ENCODE results near the gene DPH1. TPM values are rescaled to one million over a fixed set of nuclear protein-coding genes. Genes with fewer than 3 reads are reported as not detected.

Gene DPH1
- total and polyA plus RNA-seq, 8 donors = 11.6 to 188 (median 31.5) TPM

GRCh38 chr17:2019723-2020122 lies 10.2 kb upstream of the DPH1 start:
- Histone ChIP-seq H3K27ac (no peak overlapping the region), H3K4me1 (peaks cover 12 to 21% (median 19%) of the 10 kb centered on the region in 4 donors), H3K27me3 (peaks cover 0 to 74% (median 22%) of the 10 kb centered on the region in 3 donors), H3K36me3 (no peaks in the 10 kb centered on the region), H3K9me3 (no peaks in the 10 kb centered on the region), H3K4me3 (no peak overlapping the region)
- intact Hi-C loops (cut with DNase I; ENCODE audit: low total_unique reads) = no loop called here
- no peak for TF ChIP-seq CTCF (IDR thresholded peaks at IDR 0.05)
- TF ChIP-seq POLR2A (IDR thresholded peaks at IDR 0.05) = no peak
- TF ChIP-seq EP300 (IDR thresholded peaks at IDR 0.05) = no peak
- no peak for TF ChIP-seq POLR2AphosphoS5 (IDR thresholded peaks at IDR 0.05)
- DNase-seq = no peak
- 76 to 88% (median 78%) methylated on average over 8 of the region's 8 CpGs for WGBS, 5 donors

- no peaks in the 10 kb centered on the region for H3K36me3 ChIP-seq
- H3K4me1 ChIP-seq = peaks cover 22 to 31% (median 29%) of the 10 kb centered on the region in 4 donors
- H3K9me3 ChIP-seq = no peaks in the 10 kb centered on the region
- peak overlapping the region in 1 of 5 donors; percentile 20 for H3K27ac ChIP-seq
- H3K4me3 ChIP-seq = no peak overlapping the region
- H3K27me3 ChIP-seq = peaks cover 0 to 76% (median 32%) of the 10 kb centered on the region in 3 donors
- WGBS, 5 donors = 49 to 59% (median 53%) methylated on average over 8 of the region's 8 CpGs
- intact Hi-C loops (cut with DNase I; ENCODE audit: low total_unique reads) = no loop called here
- no peak for DNase-seq
- TF ChIP-seq EP300 (IDR thresholded peaks at IDR 0.05) (no peak), POLR2AphosphoS5 (IDR thresholded peaks at IDR 0.05) (no peak), POLR2A (IDR thresholded peaks at IDR 0.05) (no peak), CTCF (IDR thresholded peaks at IDR 0.05) (no peak)
Observed at GRCh38 chr17:2020721-2021120, 9.2 kb upstream of the DPH1 start.

DNA sequence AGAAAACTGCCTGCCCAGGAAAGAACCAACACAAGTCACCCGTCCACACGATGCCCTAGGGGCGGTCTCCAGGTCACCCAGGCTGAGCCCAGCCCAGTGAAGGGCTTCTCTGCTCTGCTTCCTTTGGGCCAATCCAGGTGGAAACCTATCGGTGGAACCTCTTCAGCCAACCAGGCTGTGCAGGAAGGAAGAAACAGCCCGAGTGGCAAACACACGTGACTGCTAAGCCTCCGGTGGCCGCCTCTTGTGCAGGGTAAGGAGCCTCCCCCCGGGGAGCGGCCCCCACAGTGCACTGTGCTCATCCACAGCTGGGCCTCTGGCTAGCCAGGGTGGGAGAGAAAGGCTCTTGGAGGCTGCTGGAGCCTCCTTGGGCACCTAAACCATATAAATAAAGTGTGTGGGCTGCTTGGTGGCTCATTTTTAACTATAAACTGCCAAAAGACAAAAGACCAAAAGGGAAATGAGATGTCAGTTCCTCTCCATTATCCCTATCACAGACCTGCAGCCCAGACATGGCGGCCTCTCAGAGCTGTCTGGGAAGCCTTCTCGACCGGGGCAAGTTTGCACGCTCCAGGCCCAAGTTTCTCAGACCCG lies 7.2 kb upstream of the DPH1 start:
- peak in 1 of 2 donors; percentile 29 for DNase-seq
- H3K27ac ChIP-seq = peak overlapping the region in 1 of 5 donors; percentile 11
- H3K4me3 ChIP-seq = no peak overlapping the region
- H3K9me3 ChIP-seq = no peaks in the 10 kb centered on the region
- H3K27me3 ChIP-seq = peaks cover 0 to 80% (median 42%) of the 10 kb centered on the region in 3 donors
- no peaks in the 10 kb centered on the region for H3K36me3 ChIP-seq
- WGBS, 5 donors = 69 to 80% (median 78%) methylated on average over 9 to 15 of the region's 15 CpGs
- TF ChIP-seq EP300 (IDR thresholded peaks at IDR 0.05) (no peak), POLR2A (IDR thresholded peaks at IDR 0.05) (no peak), CTCF (IDR thresholded peaks at IDR 0.05) (no peak)
- peaks cover 27 to 41% (median 37%) of the 10 kb centered on the region in 4 donors for H3K4me1 ChIP-seq
- intact Hi-C loops (cut with DNase I; ENCODE audit: low total_unique reads) = no loop called here

DNA sequence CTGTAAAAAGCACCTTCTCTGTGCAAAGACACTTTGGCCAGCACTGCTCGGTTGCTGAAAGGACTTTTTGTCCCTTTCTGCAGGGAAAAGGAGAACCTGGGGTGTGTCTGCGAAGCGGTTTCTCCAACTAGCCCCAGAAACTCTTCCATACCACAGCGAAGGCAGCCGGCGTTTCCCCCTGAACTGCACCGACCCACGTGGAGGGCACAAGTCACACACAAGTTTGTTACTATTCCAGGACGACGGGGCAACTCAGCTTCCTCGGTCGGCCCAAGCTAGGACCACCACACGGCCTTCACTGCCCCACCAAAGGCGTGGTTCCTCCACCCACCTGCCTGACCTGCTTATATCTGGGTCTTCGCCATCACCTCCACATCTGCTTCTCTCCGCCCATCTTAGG lies 6.7 kb upstream of the DPH1 start:
- Histone ChIP-seq H3K27ac (peak overlapping the region in 1 of 5 donors; percentile 11), H3K36me3 (no peaks in the 10 kb centered on the region), H3K27me3 (peaks cover 0 to 80% (median 41%) of the 10 kb centered on the region in 3 donors), H3K4me3 (peak overlapping the region in 3 of 4 donors; percentile 56 to 77 (median 61)), H3K4me1 (peaks cover 27 to 42% (median 37%) of the 10 kb centered on the region in 4 donors), H3K9me3 (no peaks in the 10 kb centered on the region)
- no peak for TF ChIP-seq CTCF (IDR thresholded peaks at IDR 0.05)
- TF ChIP-seq POLR2A (IDR thresholded peaks at IDR 0.05) = no peak
- TF ChIP-seq EP300 (IDR thresholded peaks at IDR 0.05) = no peak
- TF ChIP-seq POLR2AphosphoS5 (IDR thresholded peaks at IDR 0.05) = no peak
- 39 to 60% (median 53%) methylated on average over 16 of the region's 16 CpGs for WGBS, 5 donors
- DNase-seq = no peak
- intact Hi-C loops (cut with DNase I; ENCODE audit: low total_unique reads) = no loop called here
